H4 (cell line): ENCODE measurements around the gene PAX5. TPM values are rescaled to one million over a fixed set of nuclear protein-coding genes. Genes with fewer than 3 reads are reported as not detected.

Experiments used
- DNase-seq: peaks from one replicate; pipeline ENCODE4 v3.0.0-alpha.2; 2015; ENCODE audit warnings: low spot score
- total RNA-seq: library from RNA; depleted of rRNA; stranded (reverse); fragments of >200 nt; shearing (Covaris generic); gene quantifications from 2 replicates; pipeline ENCODE4 v1.2.3, GENCODE V29; 2014

The PAX5 gene
- total RNA-seq, 1 experiment from 2014 or later = not detected

GRCh38 chr9:36861528-36862205 lies 172.4 kb downstream of the PAX5 start:
- DNase-seq = no peak

- DNase-seq = no peak
Measured at GRCh38 chr9:36858805-36859375, 175.2 kb downstream of the PAX5 start.

- DNase-seq = peak; percentile 82
Measured at GRCh38 chr9:36855448-36856315, 178.4 kb downstream of the PAX5 start.

- no peak for DNase-seq
Measured at GRCh38 chr9:36854751-36855150, 179.3 kb downstream of the PAX5 start.

- no peak for DNase-seq
Measured at GRCh38 chr9:36854034-36854433, 180.0 kb downstream of the PAX5 start.

DNA sequence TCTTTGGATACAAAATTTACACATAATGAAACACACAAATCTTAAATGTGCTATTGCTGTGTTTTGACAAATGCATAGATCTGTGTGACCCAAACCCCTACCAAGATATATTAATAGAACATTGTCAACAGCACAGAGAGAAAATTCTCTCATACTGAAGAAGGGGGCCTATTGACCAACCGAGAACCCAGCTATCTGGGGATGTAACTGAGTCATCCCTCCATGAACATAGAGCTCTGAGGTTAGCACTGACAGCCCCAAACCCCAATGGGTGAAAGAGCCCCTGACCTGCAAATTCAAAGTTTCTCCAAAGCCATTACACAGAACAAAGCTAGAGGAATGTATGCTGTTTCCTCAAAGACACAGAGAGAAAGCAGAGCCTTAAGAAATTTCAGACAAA lies 180.8 kb downstream of the PAX5 start:
- no peak for DNase-seq

DNA sequence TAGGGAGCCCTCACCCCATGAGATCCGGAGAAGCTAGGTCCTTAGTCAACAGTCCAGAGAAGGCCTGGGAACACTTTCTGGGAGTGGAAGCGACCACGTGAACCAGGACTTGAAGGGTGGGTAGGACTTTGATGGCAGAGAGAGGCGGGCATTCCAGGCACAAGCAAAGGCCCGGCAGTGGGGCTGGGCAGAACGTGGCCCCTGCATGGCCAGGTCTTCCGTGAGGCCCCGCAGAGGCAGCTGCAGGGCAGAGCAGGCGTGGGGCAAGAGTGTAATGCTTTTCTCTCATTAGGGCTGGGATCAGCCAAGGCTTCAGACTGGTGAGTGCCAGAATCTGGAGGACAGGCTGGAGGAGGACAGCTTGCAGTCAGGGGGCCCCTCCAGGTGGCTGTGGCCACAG lies 184.1 kb downstream of the PAX5 start:
- no peak for DNase-seq

DNA sequence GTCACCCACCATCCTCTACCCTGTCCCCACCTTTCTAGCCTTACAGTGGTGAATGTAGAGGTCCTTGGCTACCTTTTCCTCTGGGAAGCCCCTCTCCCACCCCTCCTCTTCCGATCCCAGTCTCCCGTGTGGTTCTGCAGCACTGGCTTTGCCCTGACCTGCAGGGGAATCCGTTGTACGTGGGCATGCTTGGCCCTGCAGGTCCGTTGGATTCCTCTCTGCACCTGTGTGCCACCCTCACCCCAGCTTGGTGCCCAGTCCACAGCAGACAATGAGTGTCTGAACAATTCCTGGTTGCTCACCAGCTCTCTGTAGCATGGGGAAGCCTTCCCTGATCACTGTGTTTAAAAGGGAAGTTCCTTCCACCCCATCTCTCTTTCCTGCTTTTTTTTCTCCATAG lies 185.1 kb downstream of the PAX5 start:
- DNase-seq = no peak

GRCh38 chr9:36847781-36848673 lies 186.0 kb downstream of the PAX5 start:
- DNase-seq = no peak

- no peak for DNase-seq
Measured at GRCh38 chr9:36846621-36847020, 187.4 kb downstream of the PAX5 start.

DNA sequence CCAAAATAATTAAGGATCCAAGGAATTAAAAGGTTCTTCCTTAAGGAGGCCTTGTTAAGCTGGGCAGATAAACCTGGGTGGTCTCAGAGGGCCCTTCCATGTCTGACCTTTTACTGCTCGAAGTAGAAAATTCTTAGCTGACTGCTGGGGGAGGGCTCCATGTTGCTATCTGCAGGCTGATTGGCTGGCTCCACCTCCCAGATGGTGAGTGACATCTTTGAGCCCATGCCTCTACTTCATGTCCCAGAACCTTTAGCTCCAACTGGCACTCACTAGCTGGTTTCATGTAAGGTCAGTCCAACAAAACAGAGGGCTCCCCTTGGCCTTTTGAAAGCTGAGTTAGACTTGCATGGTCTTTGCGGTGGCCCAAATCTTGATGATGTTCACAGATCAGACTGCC lies 188.2 kb downstream of the PAX5 start:
- DNase-seq = no peak

DNA sequence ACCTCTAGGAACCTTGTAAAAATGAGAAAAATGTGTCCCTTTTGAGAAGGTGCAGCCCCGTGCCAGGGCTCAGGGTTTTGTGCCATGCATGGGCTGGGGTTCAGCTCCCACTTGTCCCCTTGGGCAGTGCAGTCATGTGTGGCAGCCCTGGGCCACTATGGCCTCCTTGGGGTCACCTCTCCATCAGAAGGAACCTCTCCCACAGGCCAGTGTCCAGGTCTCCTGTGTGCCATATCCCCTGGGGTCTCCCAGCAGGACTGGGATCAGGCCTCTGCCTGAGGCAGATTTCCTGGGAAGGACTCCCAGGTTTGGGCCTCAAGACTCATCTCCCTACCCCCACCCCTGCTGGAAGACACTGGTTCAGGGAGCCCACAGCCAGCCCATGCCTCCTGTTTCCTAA lies 189.1 kb downstream of the PAX5 start:
- DNase-seq = no peak

- no peak for DNase-seq
Measured at GRCh38 chr9:36843964-36844363, 190.1 kb downstream of the PAX5 start.

GRCh38 chr9:36842560-36843530 lies 191.2 kb downstream of the PAX5 start:
- DNase-seq = no peak

GRCh38 chr9:36840898-36841536 lies 193.1 kb downstream of the PAX5 start:
- no peak for DNase-seq

- no peak for DNase-seq
Measured at GRCh38 chr9:36839131-36839885, 194.8 kb downstream of the PAX5 start.

DNA sequence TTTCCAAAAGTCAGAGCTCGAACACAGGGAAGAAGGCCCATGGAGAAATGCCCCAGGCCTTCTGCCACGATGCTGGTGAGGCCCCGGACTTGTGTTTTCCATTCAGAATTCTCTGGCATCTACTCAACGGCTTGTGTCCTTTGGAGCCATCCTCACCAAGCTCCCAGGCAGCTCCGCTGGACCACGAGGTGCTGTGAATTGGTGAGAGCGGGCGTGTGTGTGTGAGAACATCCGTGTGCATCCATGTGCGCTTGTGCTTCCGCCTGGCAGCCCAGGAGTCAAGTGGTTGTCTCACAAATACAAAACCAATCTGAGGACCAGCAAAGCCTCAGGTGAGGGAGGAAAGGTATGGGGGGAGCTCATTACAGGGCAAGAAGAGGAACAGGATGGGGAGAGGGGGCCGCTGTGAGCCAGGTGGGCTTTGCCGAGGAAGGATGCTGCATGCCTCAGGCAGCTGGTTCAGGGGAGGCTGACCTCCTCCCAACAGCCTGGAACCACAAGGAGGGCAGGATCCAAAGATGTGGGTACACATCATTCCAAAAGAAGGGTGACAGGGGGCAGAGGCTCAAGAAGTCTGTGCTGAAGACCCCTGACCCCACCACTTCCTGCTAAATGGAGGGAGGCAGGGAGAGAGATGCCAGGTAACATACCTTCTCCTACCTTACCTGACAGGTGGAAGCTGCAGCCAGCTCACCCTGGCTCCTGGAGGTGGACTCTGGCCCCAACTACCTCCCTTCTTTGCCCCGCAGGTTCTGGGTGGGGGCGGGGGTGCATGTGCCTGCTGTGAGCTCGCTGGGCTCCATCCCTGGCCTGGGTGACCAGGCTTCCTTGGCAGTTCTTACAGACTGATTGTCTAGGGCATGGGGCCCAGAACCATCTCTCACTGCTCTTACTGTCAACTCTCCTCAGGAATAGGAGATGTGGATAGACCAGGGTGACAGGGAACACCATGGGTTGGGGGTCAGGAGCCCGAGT lies 196.3 kb downstream of the PAX5 start:
- no peak for DNase-seq

GRCh38 chr9:36836486-36836885 lies 197.6 kb downstream of the PAX5 start:
- DNase-seq = no peak
